ENCODE results near the gene KCNQ1.

KCNQ1 gene

DNA sequence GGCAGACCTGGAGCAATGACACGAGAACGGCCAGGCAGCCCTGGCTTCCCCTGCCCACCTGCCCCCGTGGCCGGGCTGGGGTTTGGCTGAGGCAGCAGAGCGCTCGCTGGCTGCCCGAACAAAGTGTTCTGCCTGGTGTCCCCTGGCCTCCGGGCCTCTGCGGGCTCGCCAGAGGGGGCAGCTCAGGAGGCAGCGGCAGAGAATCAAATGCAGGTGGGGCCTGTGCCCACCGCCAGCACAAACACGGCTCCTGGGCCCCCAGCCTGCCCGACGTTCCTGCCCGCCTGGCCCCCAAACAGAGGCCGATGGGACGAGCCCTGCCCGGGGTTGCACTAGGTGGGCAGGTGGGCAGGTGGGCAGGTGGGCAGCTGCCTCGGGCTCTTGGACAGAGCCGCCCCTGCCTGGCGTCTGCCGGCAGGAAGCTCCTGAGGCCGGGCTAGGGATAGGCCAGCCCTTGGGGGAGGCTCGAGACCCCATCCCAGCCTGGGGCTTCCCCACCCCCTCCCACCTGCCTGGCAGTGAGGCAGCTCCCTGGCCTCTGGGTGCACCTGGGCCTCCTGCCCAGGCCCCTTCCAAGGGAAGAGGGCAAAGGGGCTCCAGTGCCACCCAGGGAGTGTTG is 394.0 kb downstream of the KCNQ1 start:
- DNase-seq (ENCODE audit: low read depth in 2 of 2): no peak

- DNase-seq (ENCODE audit: low read depth in 2 of 2): no peak
These were observed 394.7 kb downstream of the KCNQ1 start for GRCh38 chr11:2839395-2839943.

DNA sequence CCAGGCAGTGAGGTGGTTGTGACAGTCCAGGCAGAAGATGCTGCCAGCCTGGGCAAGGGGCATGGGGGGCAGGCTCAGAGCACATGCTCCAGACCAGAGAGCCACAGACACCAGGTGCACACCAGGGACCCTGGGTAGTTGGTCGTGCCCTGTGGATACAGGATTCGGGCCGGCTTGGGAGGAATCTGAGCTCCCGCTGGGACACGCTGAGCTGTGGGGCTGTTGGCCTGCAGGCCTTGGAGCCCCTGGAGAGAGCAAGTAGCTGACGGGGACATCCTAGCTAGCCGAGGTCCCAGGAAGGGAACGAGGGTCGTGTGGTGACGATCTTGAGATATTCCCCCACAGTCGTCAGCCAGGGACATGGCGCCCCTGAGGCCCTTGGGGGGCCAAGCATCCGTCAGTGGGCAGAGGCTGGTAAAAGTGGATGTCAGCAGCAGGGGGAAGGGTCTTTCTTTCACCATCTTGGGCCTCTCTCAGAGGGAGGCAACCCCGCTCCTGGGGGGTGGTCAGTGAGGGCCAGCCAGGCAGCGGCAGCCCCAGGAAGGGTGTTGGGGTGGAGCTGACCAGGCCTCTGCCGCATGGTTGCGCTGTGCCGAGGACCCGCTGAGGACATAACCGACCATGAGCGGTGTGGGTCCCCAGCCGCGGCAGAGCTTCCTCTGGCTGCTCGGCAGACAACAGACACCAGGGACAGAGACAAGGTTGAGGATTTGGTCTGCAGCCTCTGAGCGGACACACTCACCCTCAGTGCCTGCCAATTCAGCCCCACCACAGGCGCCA is 396.8 kb downstream of the KCNQ1 start:
- DNase-seq (ENCODE audit: low read depth in 2 of 2): no peak

DNA sequence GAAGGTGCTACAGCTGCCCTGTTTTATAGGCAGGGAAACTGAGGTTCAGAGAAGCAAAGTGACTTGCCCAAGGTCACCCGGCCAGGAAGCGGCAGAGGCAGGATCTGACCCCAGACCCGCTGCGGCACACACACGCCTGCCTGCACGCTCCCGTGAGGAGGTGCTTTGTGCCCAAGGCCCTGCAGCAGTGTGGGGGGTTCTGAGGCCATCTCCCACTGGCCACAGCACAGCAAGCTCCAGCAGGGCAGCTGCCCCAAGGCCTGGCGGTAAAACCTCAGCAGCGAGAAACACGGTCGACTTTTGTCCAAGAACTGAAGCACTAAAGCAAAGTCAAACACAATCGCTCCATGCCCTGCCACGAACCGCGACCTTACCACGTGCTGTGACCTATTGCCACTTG is 398.1 kb downstream of the KCNQ1 start:
- no peak for DNase-seq (ENCODE audit: low read depth in 2 of 2)

DNA sequence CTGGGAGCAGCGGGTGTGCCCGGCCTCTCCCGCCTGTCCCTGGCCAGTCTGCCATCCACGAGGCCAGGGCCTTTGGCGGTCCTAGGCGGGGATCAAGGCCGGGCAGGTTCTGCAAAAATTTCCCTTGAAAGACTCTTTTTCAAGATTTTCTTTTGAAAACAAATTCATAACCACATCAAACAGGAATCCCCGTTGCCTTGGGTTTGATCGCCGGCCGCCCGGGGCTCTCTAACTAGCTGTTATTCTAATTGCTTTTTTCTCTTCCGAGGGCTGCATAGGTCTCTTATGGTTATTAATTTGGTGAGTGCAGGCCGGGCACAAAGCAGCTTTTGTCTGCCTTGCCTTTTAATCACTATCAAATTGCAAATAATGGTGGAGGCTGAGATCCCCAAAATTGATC is 398.7 kb downstream of the KCNQ1 start:
- no peak for DNase-seq (ENCODE audit: low read depth in 2 of 2)

- DNase-seq (ENCODE audit: low read depth in 2 of 2): no peak
These were observed 399.5 kb downstream of the KCNQ1 start for GRCh38 chr11:2844116-2844842.

DNA sequence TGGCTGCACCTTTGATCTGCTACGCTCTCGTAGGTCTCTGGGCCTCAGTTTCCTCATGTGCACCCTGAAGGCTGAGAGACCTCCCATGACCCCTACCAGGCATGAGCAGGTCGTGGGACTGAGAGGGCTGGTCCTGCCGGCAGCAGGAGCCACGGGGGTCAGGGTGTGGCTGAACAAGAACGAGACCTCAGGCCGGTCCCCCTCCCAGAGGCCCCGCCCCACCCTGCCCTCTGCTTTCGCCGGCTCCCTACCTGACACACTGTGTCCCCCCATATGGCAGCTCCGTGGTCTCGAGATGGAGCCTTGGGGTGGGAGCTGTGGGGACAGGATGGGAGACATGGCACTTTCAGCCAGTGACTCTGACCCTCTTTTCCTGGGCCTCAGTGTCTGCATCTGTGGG is 400.2 kb downstream of the KCNQ1 start:
- DNase-seq (ENCODE audit: low read depth in 2 of 2): no peak

GRCh38 chr11:2846056-2846455 is 401.2 kb downstream of the KCNQ1 start:
- no peak for DNase-seq (ENCODE audit: low read depth in 2 of 2)

DNA sequence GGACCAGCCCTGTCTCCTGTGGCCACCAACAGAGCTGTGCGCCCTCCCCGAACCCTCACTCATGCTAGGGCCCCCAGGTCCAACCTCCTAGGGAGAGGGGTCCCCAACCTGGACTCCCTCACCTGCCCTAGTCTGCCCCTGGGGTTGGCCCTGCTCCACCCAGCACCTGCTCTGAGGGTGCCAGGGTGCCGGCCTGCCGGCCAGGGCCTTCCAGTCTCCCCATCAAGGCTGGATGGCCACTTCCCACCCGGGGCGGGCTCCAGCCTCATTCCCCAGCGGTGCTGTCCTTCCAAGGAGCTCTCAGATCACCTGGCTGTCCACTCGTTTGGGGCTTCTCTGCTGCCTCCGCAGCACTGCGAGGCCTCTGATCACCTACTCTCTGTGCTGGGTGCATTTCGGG is 401.7 kb downstream of the KCNQ1 start:
- DNase-seq (ENCODE audit: low read depth in 2 of 2): no peak

DNA sequence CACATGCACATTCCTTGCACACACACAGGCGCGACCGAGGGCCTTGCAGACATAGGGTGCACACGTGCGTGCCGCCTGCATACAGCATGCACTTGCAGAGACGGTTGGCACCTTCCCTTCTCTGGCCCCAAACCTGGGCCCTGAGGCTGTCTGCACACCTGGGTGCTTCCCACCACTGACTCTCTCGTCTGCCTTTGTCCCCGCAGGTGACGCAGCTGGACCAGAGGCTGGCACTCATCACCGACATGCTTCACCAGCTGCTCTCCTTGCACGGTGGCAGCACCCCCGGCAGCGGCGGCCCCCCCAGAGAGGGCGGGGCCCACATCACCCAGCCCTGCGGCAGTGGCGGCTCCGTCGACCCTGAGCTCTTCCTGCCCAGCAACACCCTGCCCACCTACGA is 402.8 kb downstream of the KCNQ1 start:
- no peak for DNase-seq (ENCODE audit: low read depth in 2 of 2)

DNA sequence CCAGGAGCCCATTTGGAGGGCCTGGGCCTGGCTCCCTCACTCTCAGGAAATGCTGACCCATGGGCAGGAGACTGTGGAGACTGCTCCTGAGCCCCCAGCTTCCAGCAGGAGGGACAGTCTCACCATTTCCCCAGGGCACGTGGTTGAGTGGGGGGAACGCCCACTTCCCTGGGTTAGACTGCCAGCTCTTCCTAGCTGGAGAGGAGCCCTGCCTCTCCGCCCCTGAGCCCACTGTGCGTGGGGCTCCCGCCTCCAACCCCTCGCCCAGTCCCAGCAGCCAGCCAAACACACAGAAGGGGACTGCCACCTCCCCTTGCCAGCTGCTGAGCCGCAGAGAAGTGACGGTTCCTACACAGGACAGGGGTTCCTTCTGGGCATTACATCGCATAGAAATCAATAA is 403.7 kb downstream of the KCNQ1 start:
- no peak for DNase-seq (ENCODE audit: low read depth in 2 of 2)

DNA sequence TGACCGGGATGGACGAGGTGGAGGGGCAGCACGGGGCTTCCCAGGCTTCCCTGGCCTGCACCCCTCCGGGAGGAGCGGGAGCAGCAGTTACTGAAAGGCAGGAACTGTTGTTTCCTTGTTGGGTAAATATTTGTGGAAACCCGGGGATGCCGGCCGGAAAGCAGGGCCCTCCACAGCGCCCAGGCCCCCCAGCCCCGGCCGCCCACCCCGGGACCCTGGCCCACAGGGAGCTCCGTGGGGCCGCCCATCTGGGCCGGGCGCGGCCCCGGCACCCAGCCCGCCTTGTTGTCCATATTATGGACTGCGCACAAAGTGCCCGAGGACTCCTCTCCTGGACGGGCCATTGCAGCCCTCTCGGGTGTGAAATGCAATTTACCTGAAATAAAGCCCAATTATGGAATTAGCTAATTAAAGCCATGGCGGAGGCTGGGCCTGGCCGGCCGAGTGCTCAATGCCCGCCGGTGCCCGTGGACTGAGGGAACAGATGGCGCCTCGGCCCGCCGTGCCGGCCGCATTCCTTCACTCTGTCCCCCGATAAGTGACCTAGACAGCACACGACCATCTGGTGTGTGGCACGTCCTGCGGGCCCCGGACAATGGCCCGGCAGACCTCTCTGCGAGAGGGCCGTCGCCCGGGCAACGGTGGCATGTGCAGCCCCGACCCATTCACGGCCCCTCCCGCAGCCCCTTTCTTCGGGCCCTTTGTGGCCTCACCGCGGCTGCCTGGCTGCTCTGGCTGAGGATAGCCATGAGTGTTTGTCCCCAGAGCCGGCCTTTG is 405.4 kb downstream of the KCNQ1 start:
- DNase-seq (ENCODE audit: low read depth in 2 of 2): no peak

- no peak for DNase-seq (ENCODE audit: low read depth in 2 of 2)
These were observed 408.6 kb downstream of the KCNQ1 start for GRCh38 chr11:2853401-2853800.

GRCh38 chr11:2853997-2854560 is 409.3 kb downstream of the KCNQ1 start:
- DNase-seq (ENCODE audit: low read depth in 2 of 2): no peak

GRCh38 chr11:2855162-2855561 is 410.4 kb downstream of the KCNQ1 start:
- DNase-seq (ENCODE audit: low read depth in 2 of 2): no peak

DNA sequence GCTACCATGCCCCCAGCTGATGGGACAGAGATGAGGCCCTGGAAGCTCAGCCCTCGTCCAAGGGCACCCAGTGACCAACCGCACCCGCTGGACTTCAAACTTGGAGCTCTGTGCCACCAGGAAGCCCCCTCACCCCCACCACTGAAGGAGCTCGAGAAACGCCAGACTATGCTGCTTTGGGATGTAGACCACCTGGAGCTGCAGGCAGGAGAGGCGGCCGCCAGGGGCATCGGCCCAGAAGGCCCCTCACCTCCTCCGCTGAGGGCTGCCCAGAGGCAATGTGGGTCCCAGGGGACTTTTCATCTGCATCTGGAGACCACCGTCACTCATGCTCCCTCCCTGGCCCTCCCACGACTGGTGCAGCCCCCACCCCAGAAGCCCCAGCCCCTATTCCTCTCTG is 412.5 kb downstream of the KCNQ1 start:
- no peak for DNase-seq (ENCODE audit: low read depth in 2 of 2)

- DNase-seq (ENCODE audit: low read depth in 2 of 2): no peak
These were observed 413.1 kb downstream of the KCNQ1 start for GRCh38 chr11:2857918-2858317.

DNA sequence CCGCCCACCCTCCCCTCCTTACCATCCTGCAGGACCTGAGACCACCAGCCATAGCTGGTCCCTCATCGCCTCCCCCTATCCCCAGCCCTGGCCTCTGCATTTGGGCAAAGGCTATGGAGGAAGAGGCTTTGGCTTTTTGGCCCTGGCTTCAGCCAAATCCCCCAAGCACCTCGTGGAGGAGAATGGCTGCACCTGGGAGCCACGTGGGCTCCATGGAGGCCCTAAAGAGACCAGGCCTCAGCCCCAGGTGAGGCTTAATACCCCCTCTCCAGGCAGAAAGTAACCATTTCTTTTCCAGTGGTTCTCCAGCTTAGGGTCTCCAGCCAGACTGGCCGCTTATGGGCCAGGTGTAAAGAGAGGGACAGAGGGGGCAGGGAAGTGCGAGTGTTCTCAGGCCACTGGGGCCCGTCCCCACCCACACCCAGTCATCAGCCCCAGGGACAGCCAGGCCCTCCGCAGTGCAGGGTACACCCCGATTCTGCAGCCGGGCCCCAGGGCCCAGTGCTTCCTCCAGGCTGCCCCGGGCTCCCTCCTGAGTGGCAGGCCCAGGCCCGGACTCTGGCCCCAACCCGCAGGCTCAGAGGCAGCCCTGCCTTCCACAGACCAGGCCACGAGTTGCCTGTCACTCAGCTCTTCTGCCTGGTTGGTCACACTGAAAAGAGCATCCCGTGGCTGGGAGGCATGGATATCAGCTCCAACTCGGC is 414.3 kb downstream of the KCNQ1 start:
- no peak for DNase-seq (ENCODE audit: low read depth in 2 of 2)

- no peak for DNase-seq (ENCODE audit: low read depth in 2 of 2)
These were observed 414.9 kb downstream of the KCNQ1 start for GRCh38 chr11:2859699-2860037.

DNA sequence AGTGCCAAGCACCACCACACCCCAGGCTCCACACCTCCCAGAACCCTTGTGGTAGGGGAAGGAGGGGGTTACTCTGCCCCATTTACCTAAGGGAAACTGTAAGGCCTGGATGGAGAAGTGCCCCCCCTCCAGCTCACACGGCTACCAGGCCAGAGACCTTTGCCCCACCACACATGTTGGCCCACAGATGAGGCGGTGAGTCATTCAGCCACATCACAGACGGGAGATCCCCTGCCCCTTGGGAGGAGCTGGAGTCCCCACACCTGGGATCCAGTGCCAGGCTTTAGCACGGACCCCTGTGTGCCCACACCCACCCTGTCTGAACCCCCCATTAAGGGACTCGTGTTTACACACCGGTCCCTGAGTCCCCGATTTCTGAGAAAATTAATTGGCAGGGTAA is 415.8 kb downstream of the KCNQ1 start:
- DNase-seq (ENCODE audit: low read depth in 2 of 2): no peak
